ENCODE data around the gene SURF1.

GRCh38 chr9:133305731-133306130 lies 50.6 kb downstream of the SURF1 start:
- no peak for TF ChIP-seq CTCF (IDR thresholded peaks at IDR 0.05; ENCODE audit: low read length)
- TF ChIP-seq EZH2 (IDR thresholded peaks at IDR 0.05; ENCODE audit: borderline replicate concordance, low read length) = no peak

Measured in OCI-LY1 (cell line).